Stimulated activated naive CD8-positive, alpha-beta T cell treated with anti-CD3 and anti-CD28 coated beads, Interleukin-15, Interleukin-2, amounts not matched to agents 100 ng/mL and 50 ng/mL, for 24 hours (primary cell): ENCODE data around the gene CACNB2.
"Not testable (repeated sequence)": the region's sequence is repeated elsewhere in the genome, so short reads cannot be mapped to it uniquely, and the experiment has no call there.

Experiments used
- H3K27ac Mint-ChIP-seq: one replicate; pipeline ENCODE4 v1.8.0; 2021; ENCODE audit warnings: mild to moderate bottlenecking, mixed read lengths
- H3K27me3 Mint-ChIP-seq: one replicate; pipeline ENCODE4 v1.8.0; 2021; ENCODE audit warnings: mixed read lengths
- H3K36me3 Mint-ChIP-seq: one replicate; pipeline ENCODE4 v1.8.0; 2021; ENCODE audit warnings: low read depth, mixed read lengths
- H3K4me1 Mint-ChIP-seq: one replicate; pipeline ENCODE4 v1.8.0; 2021; ENCODE audit warnings: low read depth, mixed read lengths
- H3K4me3 Mint-ChIP-seq: one replicate; pipeline ENCODE4 v1.8.0; 2021; ENCODE audit warnings: mild to moderate bottlenecking, mixed read lengths
- H3K9me3 Mint-ChIP-seq: one replicate; pipeline ENCODE4 v1.8.0; 2021; ENCODE audit warnings: mixed read lengths

CACNB2 gene

DNA sequence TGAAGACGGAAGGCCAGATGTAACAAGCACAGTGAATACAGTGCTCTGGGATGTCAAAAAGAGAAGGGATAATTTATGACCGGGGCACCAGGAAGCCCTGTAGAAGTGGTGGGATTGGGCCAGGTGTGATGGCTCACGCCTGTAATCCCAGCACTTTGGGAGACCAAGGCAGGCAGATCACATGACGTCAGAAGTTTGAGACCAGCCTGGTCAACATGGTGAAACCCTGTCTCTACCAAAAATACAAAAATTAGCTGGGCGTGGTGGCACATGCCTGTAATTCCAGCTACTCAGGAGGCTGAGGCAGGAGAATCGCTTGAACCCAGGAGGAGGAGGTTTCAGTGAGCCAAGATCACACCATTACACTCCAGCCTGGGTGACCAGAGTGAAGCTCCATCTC is 305.4 kb downstream of the CACNB2 start:
- H3K9me3 Mint-ChIP-seq: not testable (repeated sequence)

DNA sequence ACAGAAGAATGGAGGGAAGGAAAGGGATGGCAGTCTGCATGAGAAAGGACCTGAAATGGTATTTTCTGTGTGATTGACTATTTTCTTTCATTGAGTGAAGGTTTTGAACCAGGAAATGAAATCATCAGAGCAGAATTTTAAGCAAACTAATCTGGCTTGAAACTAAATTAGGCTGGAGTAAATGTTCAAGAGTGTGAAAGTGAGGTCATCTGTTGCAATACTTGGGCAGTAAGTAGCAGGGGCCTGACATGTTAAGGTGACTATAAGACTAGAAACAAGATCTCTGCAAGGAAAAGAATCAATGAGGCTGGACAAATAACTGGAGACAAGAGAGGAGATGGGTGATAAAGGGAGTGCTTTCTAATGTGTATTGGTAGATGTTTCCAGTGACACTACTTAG is 306.0 kb downstream of the CACNB2 start:
- Mint-ChIP-seq H3K36me3 (no peaks in the 10 kb centered on the region), H3K4me3 (no peak overlapping the region), H3K4me1 (no peaks in the 10 kb centered on the region), H3K27me3 (no peaks in the 10 kb centered on the region), H3K9me3 (no peaks in the 10 kb centered on the region), H3K27ac (no peak overlapping the region)

More for the DNA sequence above, 305.4 kb downstream of the CACNB2 start:
- H3K36me3 Mint-ChIP-seq, H3K27ac Mint-ChIP-seq, H3K4me1 Mint-ChIP-seq, H3K4me3 Mint-ChIP-seq, H3K27me3 Mint-ChIP-seq: not testable (repeated sequence)

DNA sequence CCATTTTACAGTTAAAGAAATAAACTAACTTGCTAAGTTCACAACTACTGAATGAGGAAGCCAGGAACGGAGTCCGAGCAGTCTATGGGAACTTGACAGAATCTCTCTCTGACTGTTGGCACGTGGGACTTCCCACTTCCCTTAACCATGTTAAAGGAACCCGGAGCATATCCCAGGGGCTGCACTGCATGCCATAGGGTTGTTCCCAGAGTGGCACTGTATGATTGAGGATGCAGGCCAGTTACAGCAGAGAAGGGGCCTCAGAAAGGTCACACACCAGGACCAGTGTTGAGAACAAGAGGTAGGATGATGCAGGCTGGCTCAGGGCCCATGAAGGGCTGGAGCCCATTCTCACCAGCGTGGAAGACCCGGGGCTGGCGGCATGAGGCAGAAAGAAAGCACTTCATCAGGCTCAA is 309.4 kb downstream of the CACNB2 start:
- Mint-ChIP-seq H3K9me3 (no peaks in the 10 kb centered on the region), H3K27ac (no peak overlapping the region), H3K36me3 (no peaks in the 10 kb centered on the region), H3K4me3 (no peak overlapping the region), H3K4me1 (no peaks in the 10 kb centered on the region), H3K27me3 (no peaks in the 10 kb centered on the region)

DNA sequence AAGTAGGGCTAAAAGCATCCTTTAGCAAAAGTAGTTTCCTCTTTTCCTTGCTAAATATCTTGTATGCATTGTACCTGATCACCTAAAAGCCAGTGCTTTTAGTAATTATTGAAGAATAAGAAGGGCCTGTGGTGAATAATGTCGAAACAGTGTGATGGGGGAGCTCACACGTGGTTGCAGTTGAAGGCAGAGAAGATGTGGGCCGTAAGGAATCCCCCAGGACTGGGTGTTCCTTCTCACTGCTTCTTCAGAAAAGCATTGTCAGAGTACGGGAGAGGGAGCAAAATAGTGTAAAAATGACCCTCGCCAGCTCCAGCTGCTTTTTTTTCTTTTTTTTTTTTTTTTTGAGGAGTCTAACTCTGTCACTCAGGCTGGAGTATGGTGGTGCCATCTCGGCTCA is 310.1 kb downstream of the CACNB2 start:
- H3K4me3 Mint-ChIP-seq: no peak overlapping the region
- H3K27ac Mint-ChIP-seq: no peak overlapping the region
- H3K27me3 Mint-ChIP-seq: no peaks in the 10 kb centered on the region
- H3K36me3 Mint-ChIP-seq: no peaks in the 10 kb centered on the region
- H3K4me1 Mint-ChIP-seq: no peaks in the 10 kb centered on the region
- H3K9me3 Mint-ChIP-seq: no peaks in the 10 kb centered on the region

DNA sequence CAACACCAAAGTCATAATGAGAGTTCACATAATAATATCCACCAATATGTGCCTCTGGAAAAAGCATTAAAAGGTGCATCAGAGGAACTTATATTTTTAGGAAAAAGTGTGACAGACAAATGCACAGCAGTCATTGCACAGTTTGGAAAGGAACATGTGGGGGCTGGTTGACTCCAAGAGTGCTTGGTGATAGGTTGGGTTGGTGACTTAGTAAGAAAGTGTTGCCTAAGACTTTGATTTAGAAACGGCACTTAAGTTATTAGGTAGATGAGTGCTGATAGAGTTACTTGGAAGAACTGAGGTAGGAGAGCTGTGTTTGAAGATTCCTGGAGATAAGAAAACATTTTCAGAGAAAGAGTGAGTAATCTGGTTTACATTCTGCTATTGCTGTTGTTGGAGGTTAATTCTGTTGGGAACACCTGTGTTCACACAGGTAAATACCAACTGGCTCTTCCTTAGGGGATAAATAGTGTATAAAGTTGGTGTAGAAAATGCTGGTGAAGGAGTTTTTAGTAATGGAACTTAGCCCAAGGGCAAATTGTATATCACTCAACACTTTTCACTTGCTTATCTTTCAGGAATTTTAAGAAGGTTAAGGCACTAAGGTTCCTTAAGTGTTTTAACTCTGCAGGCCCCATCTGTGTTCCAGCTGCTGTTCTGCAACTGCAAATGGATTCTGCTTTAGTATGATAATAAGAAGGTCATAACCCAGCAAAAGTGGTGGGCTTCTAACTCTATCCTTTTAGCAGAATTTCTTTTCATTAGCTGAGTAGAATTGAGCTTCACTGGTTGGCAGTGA is 315.1 kb downstream of the CACNB2 start:
- H3K27ac Mint-ChIP-seq: no peak overlapping the region
- no peaks in the 10 kb centered on the region for H3K9me3 Mint-ChIP-seq
- H3K4me3 Mint-ChIP-seq: no peak overlapping the region

DNA sequence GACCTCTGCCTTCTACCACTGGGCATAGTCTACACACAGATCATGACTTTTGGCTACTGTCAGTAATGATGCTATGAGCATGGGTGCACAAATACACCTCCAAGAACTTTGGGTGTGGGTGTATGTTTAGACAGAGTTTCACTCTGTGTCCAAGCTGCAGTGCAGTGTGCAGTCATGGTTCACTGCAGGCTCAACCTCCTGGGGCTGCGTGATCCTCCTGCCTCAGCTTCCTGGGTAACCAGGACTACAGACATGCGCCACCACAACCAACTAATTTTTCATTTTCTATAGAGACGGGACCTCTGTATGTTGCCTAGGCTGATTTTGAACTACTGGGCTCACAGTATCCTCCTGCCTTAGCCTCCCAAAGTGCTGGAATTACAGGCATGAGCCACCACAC is 316.8 kb downstream of the CACNB2 start:
- no peaks in the 10 kb centered on the region for H3K27me3 Mint-ChIP-seq
- no peaks in the 10 kb centered on the region for H3K4me1 Mint-ChIP-seq
- H3K4me3 Mint-ChIP-seq: no peak overlapping the region
- H3K27ac Mint-ChIP-seq: no peak overlapping the region
- no peaks in the 10 kb centered on the region for H3K9me3 Mint-ChIP-seq
- no peaks in the 10 kb centered on the region for H3K36me3 Mint-ChIP-seq

More for the DNA sequence above, 315.1 kb downstream of the CACNB2 start:
- H3K4me1 Mint-ChIP-seq: no peaks in the 10 kb centered on the region
- H3K36me3 Mint-ChIP-seq: no peaks in the 10 kb centered on the region
- H3K27me3 Mint-ChIP-seq: no peaks in the 10 kb centered on the region

DNA sequence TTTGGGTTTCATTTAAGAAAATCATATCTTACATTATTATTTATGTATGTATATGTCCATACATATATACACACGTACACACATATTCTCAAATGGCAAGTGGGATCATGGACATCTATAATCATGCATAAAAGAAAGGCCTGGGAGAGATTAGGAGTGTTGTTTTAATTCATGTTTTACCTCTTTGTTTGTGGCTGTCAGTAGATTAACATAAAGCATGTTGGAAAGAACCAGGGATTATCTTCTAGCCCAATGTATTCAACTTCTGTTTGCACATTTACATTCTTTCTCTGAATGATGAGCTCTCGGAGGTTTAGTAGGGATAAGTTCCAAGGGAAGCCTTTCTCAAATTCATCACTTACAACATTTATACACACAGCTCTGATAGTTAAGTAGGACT is 319.8 kb downstream of the CACNB2 start:
- Mint-ChIP-seq H3K4me3 (no peak overlapping the region), H3K27me3 (no peaks in the 10 kb centered on the region), H3K9me3 (no peaks in the 10 kb centered on the region), H3K36me3 (no peaks in the 10 kb centered on the region), H3K27ac (no peak overlapping the region), H3K4me1 (no peaks in the 10 kb centered on the region)

DNA sequence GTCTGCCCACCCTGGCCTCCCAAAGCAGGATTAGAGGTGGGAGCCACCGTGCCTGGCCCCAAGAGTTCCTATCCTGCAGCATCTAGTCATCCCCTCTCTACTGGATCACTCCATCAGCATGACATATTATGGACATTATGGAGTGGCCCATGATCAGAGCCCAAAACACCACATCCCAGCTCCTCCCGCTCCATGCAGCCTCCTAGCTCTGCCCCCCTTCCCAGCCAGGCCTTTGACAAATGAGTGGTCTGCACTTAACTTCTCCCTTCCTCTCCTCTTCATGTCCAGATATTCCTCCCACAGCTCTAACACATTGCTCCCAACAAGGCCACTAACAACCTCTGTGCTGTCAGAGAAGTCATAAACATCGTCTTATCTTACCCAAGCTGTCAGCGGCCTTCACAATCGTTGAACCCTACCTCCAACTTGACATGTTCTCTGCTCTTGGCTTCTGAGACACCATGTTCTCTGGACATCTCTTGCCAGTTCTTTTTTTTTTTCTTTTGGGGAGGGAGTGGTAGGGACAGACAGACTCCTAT is 323.5 kb downstream of the CACNB2 start:
- Mint-ChIP-seq H3K27ac (no peak overlapping the region), H3K9me3 (no peaks in the 10 kb centered on the region), H3K4me1 (no peaks in the 10 kb centered on the region), H3K36me3 (no peaks in the 10 kb centered on the region), H3K4me3 (no peak overlapping the region), H3K27me3 (no peaks in the 10 kb centered on the region)

DNA sequence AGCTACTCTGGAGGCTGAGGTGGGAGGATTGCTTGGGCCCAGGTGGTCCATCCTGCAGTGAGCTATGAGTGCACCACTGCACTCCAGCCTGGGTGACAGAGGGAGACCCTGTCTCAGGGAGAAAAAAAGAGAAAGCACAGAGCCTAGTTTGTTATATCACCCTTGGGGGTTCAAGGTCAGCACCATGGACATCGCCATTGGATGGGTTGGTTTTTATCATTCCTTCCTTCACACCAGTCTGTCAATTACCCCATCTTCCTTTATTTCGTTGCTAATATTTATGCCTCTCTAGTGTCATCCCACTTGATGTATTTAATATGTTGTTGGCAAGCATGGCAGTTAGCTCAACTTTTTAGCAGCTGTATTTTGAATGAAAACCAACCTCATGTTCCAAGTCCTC is 328.9 kb downstream of the CACNB2 start:
- H3K27me3 Mint-ChIP-seq: no peaks in the 10 kb centered on the region
- H3K9me3 Mint-ChIP-seq: no peaks in the 10 kb centered on the region
- no peaks in the 10 kb centered on the region for H3K36me3 Mint-ChIP-seq
- no peak overlapping the region for H3K4me3 Mint-ChIP-seq
- H3K4me1 Mint-ChIP-seq: no peaks in the 10 kb centered on the region
- no peak overlapping the region for H3K27ac Mint-ChIP-seq

DNA sequence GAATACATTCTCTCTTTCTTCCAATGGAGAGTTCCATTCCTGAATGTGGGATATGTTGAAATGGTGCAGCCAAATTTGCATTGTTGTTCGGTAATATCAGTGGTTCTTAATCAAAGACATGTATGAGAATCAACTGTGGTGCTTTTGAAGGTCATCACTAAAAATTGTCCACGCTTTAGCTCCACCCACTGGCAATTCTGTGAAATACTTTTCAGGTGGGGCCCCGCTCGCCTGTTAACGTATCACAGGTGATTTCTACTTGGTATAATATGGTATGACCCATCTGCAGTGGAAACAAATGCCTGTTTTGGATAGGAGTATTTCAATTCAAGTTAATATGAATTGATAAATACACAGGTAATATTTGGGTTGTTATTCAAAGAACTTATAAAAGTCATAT is 332.8 kb downstream of the CACNB2 start:
- H3K27me3 Mint-ChIP-seq: peaks cover 3% of the 10 kb centered on the region
- H3K9me3 Mint-ChIP-seq: no peaks in the 10 kb centered on the region
- no peak overlapping the region for H3K4me3 Mint-ChIP-seq
- H3K4me1 Mint-ChIP-seq: no peaks in the 10 kb centered on the region
- no peaks in the 10 kb centered on the region for H3K36me3 Mint-ChIP-seq
- no peak overlapping the region for H3K27ac Mint-ChIP-seq

DNA sequence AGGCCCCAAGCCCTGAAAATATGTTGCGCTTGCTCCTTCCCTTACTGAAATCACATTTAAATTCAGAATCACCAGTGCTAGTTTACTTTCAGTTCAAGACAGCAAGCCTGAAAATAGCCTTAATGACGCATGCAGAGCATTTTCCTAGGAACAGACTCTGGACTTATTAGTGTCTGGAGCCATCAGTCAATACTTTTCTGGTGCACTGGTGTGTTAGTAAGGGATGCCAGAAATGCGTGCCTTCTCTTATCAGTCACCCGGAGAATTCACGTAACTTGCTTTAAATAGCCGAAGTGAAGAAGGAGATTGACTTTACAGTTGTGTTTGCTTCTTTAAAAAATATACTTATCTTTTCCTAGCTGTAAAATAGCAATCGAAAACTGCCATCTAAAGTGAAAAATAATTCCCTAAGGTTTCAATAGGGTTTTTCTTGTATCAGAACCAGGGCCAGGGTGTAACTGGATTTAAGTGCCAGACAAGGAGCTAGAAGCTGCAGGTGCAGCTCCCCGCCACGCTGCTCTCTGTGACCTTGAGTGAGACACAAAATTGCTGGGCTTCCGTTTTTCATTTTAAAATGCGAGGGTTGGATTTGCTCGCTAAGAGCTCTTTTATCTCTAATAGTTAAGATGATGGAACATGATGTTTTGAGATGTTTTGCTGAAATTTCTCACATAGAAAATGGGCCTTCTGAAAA is 333.3 kb downstream of the CACNB2 start:
- no peaks in the 10 kb centered on the region for H3K36me3 Mint-ChIP-seq
- H3K4me3 Mint-ChIP-seq: no peak overlapping the region
- peaks cover 3% of the 10 kb centered on the region for H3K27me3 Mint-ChIP-seq
- no peaks in the 10 kb centered on the region for H3K9me3 Mint-ChIP-seq
- H3K27ac Mint-ChIP-seq: no peak overlapping the region
- H3K4me1 Mint-ChIP-seq: no peaks in the 10 kb centered on the region

DNA sequence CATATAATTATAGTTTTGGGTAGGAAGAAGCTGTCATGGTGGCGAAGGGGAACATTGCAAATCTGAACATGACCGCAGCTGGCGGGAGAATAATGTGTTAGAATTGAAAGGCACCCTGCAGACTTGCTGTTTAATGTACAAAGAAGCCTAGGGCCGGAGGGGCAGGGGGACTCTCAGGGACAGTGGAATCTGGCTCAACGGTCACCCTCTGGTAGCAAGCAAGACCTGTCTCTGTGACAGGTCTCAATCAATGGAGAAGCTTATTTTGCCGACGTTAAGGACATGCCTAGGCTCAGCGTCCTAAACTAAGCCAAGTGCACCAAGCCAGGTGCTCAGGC is 333.9 kb downstream of the CACNB2 start:
- H3K36me3 Mint-ChIP-seq: no peaks in the 10 kb centered on the region
- H3K4me3 Mint-ChIP-seq: no peak overlapping the region
- H3K4me1 Mint-ChIP-seq: no peaks in the 10 kb centered on the region
- H3K27me3 Mint-ChIP-seq: peaks cover 3% of the 10 kb centered on the region
- H3K9me3 Mint-ChIP-seq: no peaks in the 10 kb centered on the region
- H3K27ac Mint-ChIP-seq: no peak overlapping the region

DNA sequence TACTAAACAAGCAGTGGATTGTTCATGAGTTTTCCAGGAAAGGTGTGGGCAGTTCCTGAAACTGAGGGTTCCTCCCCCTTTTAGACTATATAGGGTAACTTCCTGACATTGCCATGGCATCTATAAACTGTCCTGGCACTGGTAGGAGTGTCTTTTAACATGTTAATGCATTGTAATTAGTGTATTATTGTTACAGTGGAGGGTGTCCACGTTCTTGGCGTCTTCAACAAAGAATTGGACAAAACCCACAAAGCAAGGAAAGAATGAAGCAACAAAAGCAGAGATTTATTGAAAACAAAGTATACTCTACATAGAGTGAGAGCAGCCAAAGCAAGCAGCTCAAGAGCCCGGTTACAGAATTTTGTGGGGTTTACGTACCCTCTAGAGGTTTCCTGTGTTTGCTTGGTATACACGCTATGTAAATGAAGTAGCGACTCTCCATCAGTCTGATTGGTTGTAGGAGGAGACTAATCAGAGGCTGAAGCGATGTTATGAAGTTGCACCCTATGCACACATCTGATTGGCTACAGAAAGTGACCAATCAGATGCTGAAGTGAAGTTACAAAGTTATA is 335.9 kb downstream of the CACNB2 start:
- Mint-ChIP-seq H3K27ac (no peak overlapping the region), H3K4me3 (no peak overlapping the region), H3K4me1 (no peaks in the 10 kb centered on the region), H3K36me3 (no peaks in the 10 kb centered on the region), H3K9me3 (no peaks in the 10 kb centered on the region), H3K27me3 (peaks cover 3% of the 10 kb centered on the region)

DNA sequence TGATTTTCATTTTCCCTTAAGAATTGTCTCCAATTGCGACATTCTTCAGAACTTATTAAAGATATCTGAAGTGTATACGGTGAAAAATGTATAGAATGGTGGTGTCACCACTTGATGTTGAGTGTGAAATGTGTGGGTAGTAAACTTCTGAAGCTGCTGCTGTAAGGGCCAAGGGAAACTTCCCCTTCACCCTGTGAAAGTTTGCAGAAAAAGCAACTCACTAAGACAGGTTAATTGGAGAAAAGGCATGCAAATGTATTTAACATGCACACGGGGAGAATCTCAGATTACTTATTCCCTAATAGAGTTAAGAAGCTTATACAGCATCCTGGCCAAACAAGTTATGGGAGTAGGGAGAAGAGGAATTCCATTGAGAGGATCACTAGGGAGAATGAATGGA is 338.1 kb downstream of the CACNB2 start:
- Mint-ChIP-seq H3K4me3 (no peak overlapping the region), H3K27ac (no peak overlapping the region), H3K27me3 (peaks cover 3% of the 10 kb centered on the region), H3K4me1 (no peaks in the 10 kb centered on the region), H3K9me3 (no peaks in the 10 kb centered on the region), H3K36me3 (no peaks in the 10 kb centered on the region)

DNA sequence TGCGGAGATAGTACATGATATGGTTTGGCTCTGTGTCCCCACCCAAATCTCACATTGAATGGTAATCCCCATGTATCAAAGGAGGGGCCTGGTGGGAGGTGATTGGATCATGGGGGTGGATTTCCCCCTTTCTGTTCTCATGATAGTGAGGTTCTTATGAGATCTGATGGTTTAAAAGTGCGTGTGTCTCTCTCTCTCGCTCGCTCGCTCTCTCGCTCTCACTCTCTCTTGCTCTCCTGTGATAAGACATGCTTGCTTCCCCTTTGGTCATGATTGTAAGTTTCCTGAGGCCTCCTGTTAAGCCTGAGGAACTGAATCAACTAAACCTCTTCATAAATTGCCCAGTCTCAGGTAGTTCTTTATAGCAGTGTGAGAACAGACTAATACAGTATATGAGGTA is 339.3 kb downstream of the CACNB2 start:
- Mint-ChIP-seq H3K9me3 (no peaks in the 10 kb centered on the region), H3K4me3 (no peak overlapping the region), H3K36me3 (no peaks in the 10 kb centered on the region), H3K27me3 (peaks cover 3% of the 10 kb centered on the region), H3K27ac (no peak overlapping the region), H3K4me1 (no peaks in the 10 kb centered on the region)
